HG03460 (cell line): Measurements from ENCODE around the gene ARHGEF12.

Experiments
- ATAC-seq: cut with Tn5 transposase; IDR thresholded peaks from one replicate; pipeline ENCODE4 v1.9.1; 2021; ENCODE audit not compliant: unreplicated experiment

The ARHGEF12 gene, protein sequence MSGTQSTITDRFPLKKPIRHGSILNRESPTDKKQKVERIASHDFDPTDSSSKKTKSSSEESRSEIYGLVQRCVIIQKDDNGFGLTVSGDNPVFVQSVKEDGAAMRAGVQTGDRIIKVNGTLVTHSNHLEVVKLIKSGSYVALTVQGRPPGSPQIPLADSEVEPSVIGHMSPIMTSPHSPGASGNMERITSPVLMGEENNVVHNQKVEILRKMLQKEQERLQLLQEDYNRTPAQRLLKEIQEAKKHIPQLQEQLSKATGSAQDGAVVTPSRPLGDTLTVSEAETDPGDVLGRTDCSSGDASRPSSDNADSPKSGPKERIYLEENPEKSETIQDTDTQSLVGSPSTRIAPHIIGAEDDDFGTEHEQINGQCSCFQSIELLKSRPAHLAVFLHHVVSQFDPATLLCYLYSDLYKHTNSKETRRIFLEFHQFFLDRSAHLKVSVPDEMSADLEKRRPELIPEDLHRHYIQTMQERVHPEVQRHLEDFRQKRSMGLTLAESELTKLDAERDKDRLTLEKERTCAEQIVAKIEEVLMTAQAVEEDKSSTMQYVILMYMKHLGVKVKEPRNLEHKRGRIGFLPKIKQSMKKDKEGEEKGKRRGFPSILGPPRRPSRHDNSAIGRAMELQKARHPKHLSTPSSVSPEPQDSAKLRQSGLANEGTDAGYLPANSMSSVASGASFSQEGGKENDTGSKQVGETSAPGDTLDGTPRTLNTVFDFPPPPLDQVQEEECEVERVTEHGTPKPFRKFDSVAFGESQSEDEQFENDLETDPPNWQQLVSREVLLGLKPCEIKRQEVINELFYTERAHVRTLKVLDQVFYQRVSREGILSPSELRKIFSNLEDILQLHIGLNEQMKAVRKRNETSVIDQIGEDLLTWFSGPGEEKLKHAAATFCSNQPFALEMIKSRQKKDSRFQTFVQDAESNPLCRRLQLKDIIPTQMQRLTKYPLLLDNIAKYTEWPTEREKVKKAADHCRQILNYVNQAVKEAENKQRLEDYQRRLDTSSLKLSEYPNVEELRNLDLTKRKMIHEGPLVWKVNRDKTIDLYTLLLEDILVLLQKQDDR (N-terminal part only)

DNA sequence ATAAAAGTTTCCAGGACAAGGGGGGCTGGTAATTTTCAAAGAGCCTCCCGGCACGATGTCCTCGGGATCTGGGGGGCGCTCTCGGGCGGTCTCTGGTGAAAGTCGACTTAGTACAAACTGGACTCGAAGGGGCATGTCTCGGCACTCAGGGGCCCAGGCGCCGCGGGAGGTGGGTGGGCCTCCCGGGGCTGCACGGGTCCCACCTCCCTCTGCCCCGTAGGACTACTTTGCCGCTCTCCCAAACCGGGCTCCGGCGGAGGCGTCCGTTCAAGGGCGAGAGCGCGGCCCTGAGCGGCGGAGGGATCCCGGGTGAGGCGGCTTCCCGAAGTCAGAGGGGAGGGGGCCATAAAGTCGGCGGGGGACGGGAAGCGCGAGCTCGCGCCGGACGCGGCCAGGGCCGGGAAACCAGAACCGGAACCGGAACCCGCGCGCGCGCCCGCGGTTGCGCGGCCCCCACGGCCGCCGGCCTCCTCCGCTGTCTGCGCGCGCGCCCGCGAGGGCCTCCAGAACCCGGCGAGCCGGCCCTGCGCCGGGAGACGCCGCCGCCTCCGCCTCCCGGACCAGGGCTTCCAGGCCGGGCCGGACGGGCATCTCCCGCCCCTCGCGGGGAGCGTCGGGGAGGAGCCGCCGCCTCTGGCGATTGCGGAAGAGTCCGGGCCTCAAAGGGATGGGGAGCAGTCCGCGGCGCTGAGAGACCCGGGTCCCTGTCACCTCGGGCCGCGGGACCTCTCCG is at the start of gene ARHGEF12:
TSS of gene ARHGEF12 (plus strand) at position 506 of the 733 bp plus-strand sequence. CDS start 831 bp downstream, outside the sequence.
- peak; percentile 48 for ATAC-seq

DNA sequence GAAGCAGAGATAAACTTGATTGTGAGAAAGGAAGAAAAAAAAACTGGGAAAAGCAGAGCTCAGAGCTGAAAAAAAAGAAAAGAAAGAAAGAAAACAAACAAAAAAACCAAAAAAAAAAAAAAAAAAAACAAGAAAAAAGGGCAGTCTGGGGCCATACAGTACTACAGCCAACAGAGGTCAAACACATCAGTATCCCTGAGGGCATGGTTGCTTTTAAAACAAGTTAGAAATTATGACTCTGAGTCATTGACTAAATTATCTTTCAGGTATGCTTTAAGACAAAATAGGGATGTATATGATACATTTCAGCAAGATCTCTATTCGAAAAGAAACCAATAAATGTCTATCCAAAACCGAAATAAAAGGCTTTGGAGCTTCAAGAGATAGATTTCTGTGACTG is 48.2 kb upstream of the ARHGEF12 start:
- ATAC-seq, result no peak

DNA sequence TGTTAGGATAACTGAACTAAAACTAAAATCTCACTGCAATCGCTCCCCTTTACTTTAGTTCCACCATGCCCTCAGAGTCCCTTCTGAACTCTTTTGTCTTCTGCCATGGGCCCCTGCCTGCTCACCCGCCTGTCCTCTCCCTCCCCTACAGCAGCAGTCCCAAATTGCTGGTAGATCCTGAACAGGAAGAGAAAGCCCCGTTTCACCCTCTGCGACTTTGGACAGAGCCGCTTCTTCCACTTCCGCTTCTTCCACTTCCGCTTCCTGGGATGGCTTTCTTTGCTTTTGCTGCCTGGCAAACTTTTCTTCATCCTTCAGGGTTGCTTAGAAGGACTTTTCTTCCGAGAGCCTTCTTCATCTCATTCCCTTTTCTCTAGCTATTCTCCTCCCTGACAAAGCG is 46.8 kb upstream of the ARHGEF12 start:
- ATAC-seq, result no peak

DNA sequence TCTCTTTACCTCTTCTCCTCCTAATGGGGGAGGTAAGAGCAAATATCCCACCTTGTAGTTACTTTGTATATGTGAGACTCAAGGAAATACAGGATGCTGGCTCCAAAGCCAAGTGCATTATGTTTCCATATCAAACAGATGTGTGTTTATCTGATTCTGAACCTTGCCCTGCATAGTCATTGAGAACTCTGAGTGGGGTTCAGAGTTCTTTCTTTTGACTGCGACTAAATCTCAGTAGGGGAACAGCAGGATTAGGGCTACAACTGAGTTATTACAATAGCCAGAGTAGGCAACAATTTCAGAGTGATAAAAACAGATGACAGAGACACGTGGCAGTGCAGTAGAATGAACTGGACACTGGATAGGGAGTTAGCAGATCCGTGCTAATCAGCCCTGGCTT is 45.3 kb upstream of the ARHGEF12 start:
- no peak for ATAC-seq

DNA sequence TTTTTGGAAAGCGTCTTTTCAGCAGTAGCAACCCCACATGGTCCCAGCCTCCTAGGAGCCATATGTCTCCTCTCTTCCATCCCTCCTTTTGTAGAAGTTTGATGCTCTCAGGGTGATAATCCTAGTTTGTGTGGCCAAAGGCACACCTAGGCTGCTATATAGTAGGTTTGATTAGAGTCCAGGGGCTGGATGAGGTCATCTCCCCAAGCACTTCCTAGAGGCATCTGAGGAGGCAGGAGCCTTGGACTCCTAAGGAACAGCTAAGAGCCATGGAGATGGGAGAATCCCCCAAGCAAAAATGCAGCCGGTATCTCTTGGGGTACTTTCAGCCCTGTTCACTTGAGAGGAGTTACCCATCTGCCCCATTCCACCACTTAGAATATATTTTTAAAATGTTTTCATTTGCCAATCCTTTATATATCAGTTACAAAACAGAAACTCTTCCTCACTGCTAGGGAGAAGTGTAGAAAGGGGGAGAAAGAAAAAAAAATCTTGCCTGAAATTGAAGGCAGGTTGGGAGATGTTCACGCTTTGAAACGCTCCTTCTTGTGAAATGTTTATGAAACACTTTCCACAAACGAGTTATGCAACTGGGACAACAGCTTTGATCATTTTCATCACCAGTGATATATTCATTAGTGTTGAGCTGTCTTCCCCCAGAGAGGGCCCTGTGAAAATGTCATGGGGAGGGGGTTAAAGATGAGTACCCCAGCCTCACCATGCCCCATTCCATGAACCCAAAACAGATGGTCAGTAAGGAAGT is 43.0 kb upstream of the ARHGEF12 start:
- no peak for ATAC-seq

DNA sequence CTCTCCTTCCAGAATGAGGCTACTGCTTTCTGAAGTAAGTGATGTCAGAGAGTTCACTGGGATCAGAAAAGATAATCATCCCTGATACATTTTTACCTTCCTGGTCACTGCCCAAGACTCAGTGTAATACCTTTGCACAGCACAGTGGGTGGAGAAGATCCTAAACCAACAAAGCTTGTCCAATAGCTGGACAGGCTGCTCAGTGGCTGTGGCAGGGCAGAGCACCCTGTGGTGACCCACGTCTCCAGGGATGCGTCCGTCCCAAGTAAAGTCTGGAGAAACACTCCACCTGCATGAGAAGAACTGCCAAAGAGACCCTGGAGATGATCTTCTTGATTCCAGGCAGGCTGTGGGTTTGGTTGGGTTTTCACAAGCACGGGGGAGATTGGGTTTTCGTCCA is 42.1 kb upstream of the ARHGEF12 start:
- no peak for ATAC-seq

DNA sequence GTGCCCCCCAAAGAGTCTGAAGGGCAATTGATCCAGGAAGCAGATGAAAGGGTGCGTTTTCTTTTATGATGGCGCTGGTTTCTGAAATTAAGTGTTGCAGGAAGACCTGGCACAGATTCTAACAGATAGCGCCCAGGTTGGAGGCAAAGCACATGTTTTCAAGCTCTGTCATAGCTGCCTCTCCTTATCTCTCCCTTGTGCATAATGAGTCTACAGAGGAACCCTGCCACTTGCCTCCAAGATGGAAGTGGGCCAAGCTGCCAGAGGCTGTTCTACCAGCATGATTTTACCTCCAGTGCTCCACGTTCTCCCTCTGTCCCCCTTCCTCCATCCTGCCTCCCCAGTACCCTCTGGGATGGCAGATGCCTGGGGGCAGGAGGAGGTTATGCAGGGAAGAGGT is 41.1 kb upstream of the ARHGEF12 start:
- ATAC-seq, result no peak

DNA sequence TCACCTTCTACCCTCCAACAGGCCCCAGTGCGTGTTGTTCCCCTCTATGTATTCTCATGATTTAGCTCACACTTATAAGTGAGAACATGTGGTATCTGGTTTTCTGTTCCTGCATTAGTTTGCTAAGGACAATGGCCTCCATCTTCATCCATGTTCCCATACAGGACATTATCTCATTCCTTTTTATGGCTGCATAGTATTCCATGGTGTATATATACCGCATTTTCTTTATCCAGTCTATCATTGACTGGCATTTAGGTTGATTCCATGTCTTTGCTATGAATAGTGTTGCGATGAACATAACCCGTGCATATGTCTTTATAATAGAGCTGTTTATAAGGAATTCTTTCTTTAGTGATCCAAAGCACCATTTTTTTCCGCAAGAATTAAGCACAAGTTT is 39.7 kb upstream of the ARHGEF12 start:
- ATAC-seq, result no peak

DNA sequence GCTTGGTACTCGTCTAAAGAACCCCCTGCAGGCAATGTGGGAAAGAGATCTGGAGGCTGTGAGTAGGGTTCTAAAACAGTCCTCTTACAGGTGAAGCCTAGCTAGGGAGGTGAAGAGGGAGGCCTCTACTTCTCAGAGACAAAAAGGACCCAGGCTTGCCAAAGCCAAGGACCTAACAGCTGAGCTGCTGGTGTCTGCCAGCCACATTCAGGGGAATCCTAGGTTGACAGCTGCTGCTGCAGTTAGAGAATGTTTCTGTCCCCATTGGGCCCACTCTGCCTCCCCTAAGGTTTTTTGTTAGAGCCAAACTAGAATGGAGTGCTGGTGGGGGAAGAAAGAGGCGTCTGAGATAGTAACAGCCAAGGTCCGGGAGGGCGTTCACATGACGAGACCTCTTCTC is 37.8 kb upstream of the ARHGEF12 start:
- no peak for ATAC-seq

DNA sequence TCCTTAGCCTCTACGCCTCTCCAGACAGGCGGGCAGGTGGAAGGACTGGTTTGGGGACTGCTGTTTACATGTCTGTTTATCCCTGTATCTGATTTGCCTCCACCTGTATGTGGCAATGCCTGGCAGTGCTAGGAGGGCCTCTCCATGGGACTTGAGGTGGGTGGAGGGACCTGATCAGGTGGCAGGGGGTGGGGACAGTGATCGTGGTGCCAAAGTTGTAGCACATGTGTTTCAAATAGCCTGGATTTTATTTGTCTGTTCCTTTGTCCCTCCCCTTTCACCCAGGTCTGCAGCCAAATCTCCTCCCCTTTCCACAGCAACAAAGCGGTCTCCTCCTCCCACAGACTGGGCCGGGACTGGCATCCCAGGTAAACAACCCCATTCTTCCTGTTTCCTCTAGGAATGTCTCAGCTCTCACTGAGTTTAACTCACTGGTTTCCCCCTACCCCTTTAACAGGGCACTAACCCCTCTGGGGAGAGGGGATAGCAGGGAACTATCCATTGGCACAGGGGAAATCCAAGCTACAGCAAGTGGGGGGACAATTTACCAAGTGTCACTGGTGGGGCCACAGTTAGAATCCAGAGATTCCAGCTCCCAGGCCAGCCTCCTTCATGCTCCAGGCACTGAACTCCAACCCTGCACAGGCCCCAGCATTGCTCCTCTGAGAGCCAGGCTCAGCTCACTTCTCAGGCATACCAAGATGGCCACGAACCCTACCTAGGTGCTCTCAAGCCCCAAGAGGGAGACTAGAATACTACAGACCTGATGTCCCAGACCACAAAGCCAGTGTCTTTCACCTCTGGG is 34.0 kb upstream of the ARHGEF12 start:
- no peak for ATAC-seq

DNA sequence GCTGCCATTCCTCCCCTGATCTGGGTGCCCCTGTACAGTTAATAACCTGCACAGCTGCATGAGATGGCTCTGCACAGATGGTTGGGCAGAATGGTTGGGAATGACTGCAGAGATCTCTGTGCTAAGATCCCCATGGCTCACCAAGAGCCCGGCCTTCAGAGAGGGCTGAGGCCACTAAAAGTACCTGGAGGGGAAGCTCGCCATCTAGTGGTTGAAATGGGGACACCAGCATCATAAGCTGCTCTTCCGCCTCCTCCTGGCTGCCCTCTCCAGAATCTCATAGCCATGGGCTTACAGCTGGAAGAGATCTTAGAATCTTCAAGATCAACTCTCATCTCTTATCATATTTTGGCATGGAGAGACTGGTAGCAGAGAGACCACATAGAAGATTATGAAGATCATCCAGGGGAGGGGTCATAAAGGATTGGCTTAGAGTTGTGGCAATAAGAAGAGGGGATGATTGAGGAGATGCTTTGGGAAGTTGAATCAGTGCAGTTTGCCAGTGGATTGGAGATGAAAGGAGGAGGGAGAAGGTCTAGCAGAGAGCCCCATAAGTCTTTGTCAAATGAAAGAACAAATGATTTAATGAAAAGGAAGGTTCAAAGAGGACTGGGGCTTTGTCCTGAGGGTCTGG is 33.1 kb upstream of the ARHGEF12 start:
- peak; percentile 69 for ATAC-seq

DNA sequence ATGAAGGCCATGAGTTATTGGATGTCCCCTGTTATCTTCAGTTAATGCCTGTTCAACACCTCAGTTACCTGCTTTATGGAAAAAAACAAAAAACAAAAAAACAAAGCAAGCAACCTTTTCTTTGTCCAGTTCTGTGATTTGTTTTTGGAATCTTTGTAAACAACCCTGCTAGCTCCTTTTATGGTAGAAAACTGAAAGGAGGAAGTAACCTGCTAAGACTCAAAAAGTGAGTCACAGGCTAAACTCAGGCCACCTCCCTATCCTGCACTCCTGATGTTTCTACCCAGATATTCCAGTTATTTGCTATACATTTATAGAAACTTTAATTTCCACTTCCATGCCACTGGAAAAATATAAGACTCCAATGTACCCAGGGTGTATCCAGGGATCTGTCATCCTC is 31.7 kb upstream of the ARHGEF12 start:
- ATAC-seq, result no peak

DNA sequence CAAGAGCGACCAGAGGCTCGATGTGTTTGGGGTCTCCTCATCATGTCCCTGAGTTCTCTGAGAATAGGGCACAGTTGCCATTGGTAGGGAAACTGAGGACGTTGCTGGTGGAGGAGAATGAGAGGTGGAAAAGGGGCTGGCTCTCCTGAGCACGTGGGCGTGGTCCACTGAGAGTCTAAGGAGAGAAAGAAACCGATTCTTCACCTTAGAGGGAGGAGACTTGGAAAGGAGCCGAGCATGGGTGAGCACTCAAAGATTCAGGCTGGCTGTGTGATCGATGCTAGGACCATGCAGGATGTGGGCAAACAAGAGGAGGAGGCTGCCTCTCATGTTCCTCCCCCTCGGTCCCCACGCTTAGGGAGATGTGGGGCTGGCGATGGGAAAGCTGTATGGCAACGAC is 30.9 kb upstream of the ARHGEF12 start:
- ATAC-seq, result no peak

DNA sequence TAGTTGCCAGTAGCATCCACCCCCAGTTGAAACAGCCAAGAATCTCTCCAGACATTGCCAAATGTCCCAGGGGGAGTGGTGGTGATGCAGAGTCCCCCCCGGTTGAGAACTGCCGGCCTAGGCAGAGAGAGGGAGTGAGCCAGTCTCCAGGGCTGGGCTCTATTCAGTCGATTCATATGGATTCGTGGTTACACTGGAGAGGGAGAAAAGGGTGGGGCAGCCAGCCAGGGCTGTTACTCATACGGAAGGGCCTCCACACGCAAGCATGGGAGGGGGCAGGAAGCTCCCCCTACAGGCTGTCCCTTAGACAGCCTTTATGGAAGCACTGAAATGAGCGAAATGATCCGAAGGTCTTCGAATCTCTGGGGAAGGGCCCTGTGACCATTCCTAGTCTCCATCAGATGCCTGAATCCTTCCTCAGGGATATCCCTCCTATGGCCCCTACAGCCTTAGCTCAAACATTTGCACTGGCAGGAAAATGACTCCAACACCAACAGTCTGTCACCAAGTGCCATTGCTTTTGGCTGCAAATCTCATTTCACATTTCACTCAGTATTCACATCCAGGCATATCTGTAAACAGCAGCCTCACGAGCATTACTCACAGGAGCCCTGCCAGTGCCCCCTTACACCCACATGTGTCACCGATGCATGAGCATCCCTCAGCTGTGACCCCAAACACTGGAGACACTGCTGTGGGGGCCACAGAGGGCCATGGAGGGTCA is 29.5 kb upstream of the ARHGEF12 start:
- no peak for ATAC-seq

DNA sequence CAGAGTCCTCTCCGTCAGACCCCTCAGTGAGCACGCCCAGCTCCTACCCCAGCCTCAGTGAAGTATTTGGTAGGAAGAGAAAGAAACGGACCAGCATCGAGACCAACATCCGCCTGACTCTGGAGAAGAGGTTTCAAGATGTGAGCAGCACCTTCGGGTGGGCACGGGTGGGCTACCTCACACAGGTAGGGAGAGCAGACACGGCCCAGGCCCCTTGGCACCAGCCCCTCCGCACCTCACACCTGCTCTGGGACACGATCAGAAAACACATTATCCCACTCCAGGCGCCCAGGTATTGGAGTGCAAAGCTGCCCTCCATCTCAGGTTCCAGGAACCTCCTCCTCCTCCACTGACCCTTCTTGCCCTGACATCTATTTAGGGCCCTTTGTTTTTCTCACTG is 28.7 kb upstream of the ARHGEF12 start:
- ATAC-seq, result no peak

DNA sequence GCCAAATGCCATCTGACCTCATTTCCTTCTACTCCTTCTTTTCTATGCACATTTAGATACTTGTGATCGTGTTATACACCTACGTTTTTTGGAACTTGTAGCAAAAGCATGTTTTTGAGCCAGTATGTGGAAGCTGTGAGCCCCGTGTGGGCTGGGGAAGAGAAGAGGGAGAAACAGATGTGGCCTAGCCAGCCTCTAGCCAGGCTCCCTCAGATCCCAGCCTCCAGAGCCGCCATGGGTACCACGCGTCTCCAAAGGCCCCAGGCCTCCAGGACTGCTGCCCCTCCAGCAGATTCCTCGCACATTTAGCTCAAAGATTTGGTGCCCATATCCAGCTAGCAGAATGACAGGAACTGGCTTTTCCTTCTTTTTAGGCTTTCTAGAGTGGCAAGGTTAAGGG is 28.1 kb upstream of the ARHGEF12 start:
- no peak for ATAC-seq

DNA sequence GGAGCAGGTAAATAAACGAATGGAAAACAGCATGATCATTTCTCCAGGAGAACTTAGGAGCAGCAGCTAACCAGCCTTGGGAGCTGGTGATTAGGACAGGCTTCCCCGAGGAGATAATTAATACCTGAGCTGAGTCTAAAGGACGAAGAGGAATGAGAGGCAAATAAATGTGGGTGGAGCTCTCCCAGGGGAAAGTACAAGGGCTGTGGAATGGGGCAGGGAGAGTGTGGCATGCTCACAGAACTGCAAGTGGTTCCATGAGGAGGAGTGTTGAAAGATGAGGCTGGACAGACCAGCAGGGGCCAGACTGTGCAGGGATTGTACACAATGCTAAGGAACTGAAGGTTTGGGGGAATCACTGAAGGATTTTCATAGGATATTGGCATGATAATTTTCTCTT is 25.3 kb upstream of the ARHGEF12 start:
- ATAC-seq, result no peak

DNA sequence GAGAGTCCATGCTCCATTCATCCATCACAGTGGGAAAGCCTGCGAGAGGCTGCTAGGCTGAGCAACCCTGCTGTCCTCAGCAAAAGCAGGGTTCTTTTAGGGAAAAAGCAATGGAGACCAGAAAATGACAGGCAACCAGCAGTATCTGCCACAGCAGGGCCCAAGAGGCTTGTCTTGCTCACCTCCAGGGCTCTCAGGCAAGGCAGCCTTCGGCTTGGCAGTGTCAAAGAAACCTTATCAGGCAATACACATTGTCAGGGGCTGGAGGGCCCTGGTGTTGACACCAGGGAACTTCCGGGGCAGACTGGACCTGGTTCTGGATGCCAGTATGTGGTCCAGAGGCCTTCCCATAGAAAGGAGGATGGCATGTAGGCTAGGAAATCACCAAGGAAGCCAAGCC is 21.4 kb upstream of the ARHGEF12 start:
- no peak for ATAC-seq
